ENCODE results near the gene IFT81.
A peak's percentile ranks its signal among the peaks of the same experiment; 100 is the strongest.
"Not testable (repeated sequence)": the region's sequence is repeated elsewhere in the genome, so short reads cannot be mapped to it uniquely, and the experiment has no call there.

The IFT81 gene

GRCh38 chr12:110193196-110193595 is 69.0 kb downstream of the IFT81 start:
- Histone ChIP-seq H3K9me3 (peaks cover 4% of the 10 kb centered on the region; the same call in 1 of the 2 replicates), H3K4me1 (peaks cover 12% of the 10 kb centered on the region; the same call in 1 of the 2 replicates), H3K27ac (no peak overlapping the region), H3K27me3 (no peaks in the 10 kb centered on the region), H3K4me3 (no peak overlapping the region), H3K36me3 (peaks cover 29% of the 10 kb centered on the region), H3K4me2 (no peak overlapping the region), H4K20me1 (no peaks in the 10 kb centered on the region), H3K9ac (no peak overlapping the region)
- no peak for TF ChIP-seq Cebpa-rat (IDR thresholded peaks at IDR 0.05)

GRCh38 chr12:110197003-110197402 is 72.8 kb downstream of the IFT81 start:
- H3K9ac ChIP-seq = no peak overlapping the region
- TF ChIP-seq Cebpa-rat (IDR thresholded peaks at IDR 0.05) = no peak
- H3K9me3 ChIP-seq = peaks cover 4% of the 10 kb centered on the region; the same call in 1 of the 2 replicates
- H3K27me3 ChIP-seq = no peaks in the 10 kb centered on the region
- no peak overlapping the region for H3K4me2 ChIP-seq
- peaks cover 28% of the 10 kb centered on the region for H3K4me1 ChIP-seq
- H3K27ac ChIP-seq = no peak overlapping the region
- peaks cover 31% of the 10 kb centered on the region for H3K36me3 ChIP-seq
- H3K4me3 ChIP-seq = no peak overlapping the region
- no peaks in the 10 kb centered on the region for H4K20me1 ChIP-seq

GRCh38 chr12:110198386-110198785 is 74.2 kb downstream of the IFT81 start:
- Histone ChIP-seq H4K20me1 (no peaks in the 10 kb centered on the region), H3K27ac (no peak overlapping the region), H3K4me2 (no peak overlapping the region), H3K4me3 (no peak overlapping the region), H3K9ac (no peak overlapping the region), H3K4me1 (peaks cover 28% of the 10 kb centered on the region), H3K9me3 (peaks cover 4% of the 10 kb centered on the region; the same call in 1 of the 2 replicates), H3K36me3 (peaks cover 24% of the 10 kb centered on the region), H3K27me3 (no peaks in the 10 kb centered on the region)
- no peak for TF ChIP-seq Cebpa-rat (IDR thresholded peaks at IDR 0.05)

- peak overlapping the region; percentile 61 for H3K4me2 ChIP-seq
- no peaks in the 10 kb centered on the region for H3K9me3 ChIP-seq
- no peak overlapping the region for H3K4me3 ChIP-seq
- no peak overlapping the region for H3K27ac ChIP-seq
- H3K27me3 ChIP-seq = no peaks in the 10 kb centered on the region
- H3K36me3 ChIP-seq = peaks cover 30% of the 10 kb centered on the region
- H3K9ac ChIP-seq = no peak overlapping the region; the same call in 1 of the 2 replicates
- H3K4me1 ChIP-seq = peaks cover 24% of the 10 kb centered on the region
- no peak for TF ChIP-seq Cebpa-rat (IDR thresholded peaks at IDR 0.05)
- H4K20me1 ChIP-seq = no peaks in the 10 kb centered on the region
Observed at GRCh38 chr12:110199339-110200123, 75.4 kb downstream of the IFT81 start.

- Histone ChIP-seq H3K9me3 (no peaks in the 10 kb centered on the region), H3K27ac (no peak overlapping the region), H3K4me3 (no peak overlapping the region), H4K20me1 (no peaks in the 10 kb centered on the region), H3K4me1 (peaks cover 19% of the 10 kb centered on the region), H3K27me3 (no peaks in the 10 kb centered on the region), H3K36me3 (peaks cover 35% of the 10 kb centered on the region), H3K9ac (no peak overlapping the region), H3K4me2 (peak overlapping the region; percentile 61)
- TF ChIP-seq Cebpa-rat (IDR thresholded peaks at IDR 0.05) = no peak
Observed at GRCh38 chr12:110200124-110200417, 75.9 kb downstream of the IFT81 start.

- no peak overlapping the region for H3K9ac ChIP-seq
- H3K27ac ChIP-seq = no peak overlapping the region
- H3K9me3 ChIP-seq = no peaks in the 10 kb centered on the region
- no peak overlapping the region for H3K4me2 ChIP-seq
- H3K4me1 ChIP-seq = peaks cover 15% of the 10 kb centered on the region
- peaks cover 30% of the 10 kb centered on the region for H3K36me3 ChIP-seq
- no peaks in the 10 kb centered on the region for H4K20me1 ChIP-seq
- no peaks in the 10 kb centered on the region for H3K27me3 ChIP-seq
- no peak overlapping the region for H3K4me3 ChIP-seq
- no peak for TF ChIP-seq Cebpa-rat (IDR thresholded peaks at IDR 0.05)
Observed at GRCh38 chr12:110201995-110202394, 77.8 kb downstream of the IFT81 start.

- no peak overlapping the region for H3K4me3 ChIP-seq
- no peak for TF ChIP-seq Cebpa-rat (IDR thresholded peaks at IDR 0.05)
- no peak overlapping the region for H3K4me2 ChIP-seq
- H3K27ac ChIP-seq = no peak overlapping the region
- H3K9me3 ChIP-seq = no peaks in the 10 kb centered on the region
- H3K4me1 ChIP-seq = peaks cover 15% of the 10 kb centered on the region
- no peak overlapping the region for H3K9ac ChIP-seq
- H3K36me3 ChIP-seq = peaks cover 34% of the 10 kb centered on the region
- no peaks in the 10 kb centered on the region for H3K27me3 ChIP-seq
- no peaks in the 10 kb centered on the region for H4K20me1 ChIP-seq
Observed at GRCh38 chr12:110203546-110203945, 79.4 kb downstream of the IFT81 start.

GRCh38 chr12:110205931-110206330 is 81.8 kb downstream of the IFT81 start:
- H4K20me1 ChIP-seq = no peaks in the 10 kb centered on the region
- no peak for TF ChIP-seq Cebpa-rat (IDR thresholded peaks at IDR 0.05)
- no peak overlapping the region for H3K4me3 ChIP-seq
- no peaks in the 10 kb centered on the region for H3K9me3 ChIP-seq
- no peak overlapping the region for H3K9ac ChIP-seq
- H3K27me3 ChIP-seq = no peaks in the 10 kb centered on the region
- H3K4me1 ChIP-seq = no peaks in the 10 kb centered on the region
- H3K36me3 ChIP-seq = peaks cover 33% of the 10 kb centered on the region
- no peak overlapping the region for H3K27ac ChIP-seq
- H3K4me2 ChIP-seq = no peak overlapping the region

- H3K36me3 ChIP-seq = peaks cover 14% of the 10 kb centered on the region
- H3K4me3 ChIP-seq, H4K20me1 ChIP-seq, H3K9ac ChIP-seq, H3K27ac ChIP-seq, H3K9me3 ChIP-seq, H3K4me1 ChIP-seq, H3K4me2 ChIP-seq, H3K27me3 ChIP-seq: not testable (repeated sequence)
Observed at GRCh38 chr12:110211639-110212536, 87.7 kb downstream of the IFT81 start.

Measured in BLaER1 (cell line).